NCI-H2081 (cell line): ENCODE measurements around the gene CD69.
"Not testable (repeated sequence)": the region's sequence is repeated elsewhere in the genome, so short reads cannot be mapped to it uniquely, and the experiment has no call there.

Experiments used
- DNase-seq, 2 experiments: peaks; one replicate each; lab custom pipeline; 2025; lab: John Stamatoyannopoulos, UW

The CD69 gene

DNA sequence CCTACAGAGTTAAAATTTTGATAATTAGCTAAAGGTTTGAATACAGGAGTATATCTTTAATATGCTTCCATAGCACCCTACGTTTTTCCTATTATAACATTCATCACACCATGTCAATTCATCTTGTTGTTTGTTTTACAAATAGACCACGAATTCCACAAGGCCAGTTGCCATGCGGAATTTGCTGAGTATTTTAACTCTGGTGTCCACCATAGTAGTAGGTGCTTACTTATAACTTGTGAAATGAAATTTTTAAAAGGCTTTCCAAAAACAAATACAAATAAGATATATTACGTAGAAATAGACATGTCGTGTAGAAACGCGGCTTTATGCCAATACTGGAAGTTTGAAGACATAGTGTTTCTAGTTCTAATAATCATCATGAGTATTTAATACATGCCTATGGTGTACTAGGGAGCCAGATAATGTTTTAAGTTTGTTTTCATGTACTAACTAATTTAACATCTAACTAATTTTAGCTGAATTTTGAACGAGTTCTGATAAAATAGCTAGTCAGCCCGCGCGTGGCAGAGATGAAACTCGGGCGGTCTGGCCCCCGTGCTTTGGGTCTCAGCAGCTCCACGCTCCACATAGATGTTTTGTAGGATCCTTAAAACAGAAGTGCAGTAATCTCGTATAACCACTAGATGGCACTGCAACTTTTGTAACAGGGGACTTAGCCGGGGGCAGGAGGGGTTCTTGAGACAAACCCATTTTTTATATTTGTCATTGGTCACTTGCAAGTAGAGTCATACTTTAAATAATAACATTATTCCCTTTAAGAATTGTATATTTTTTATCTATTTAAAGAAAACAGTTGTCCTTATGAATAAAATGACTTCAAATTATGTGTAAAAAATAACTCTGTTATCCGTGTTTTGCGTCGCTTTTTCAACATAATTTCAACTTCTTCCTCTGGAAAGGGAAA lies 10.2 kb downstream of the CD69 start:
- peak; percentile 38 to 61 for DNase-seq

GRCh38 chr12:9749640-9750039 lies 11.1 kb downstream of the CD69 start:
- DNase-seq, result no peak

- no peak for DNase-seq
Measured at GRCh38 chr12:9745199-9745598, 15.5 kb downstream of the CD69 start.

GRCh38 chr12:9742661-9743060 lies 18.0 kb downstream of the CD69 start:
- DNase-seq, result no peak

DNA sequence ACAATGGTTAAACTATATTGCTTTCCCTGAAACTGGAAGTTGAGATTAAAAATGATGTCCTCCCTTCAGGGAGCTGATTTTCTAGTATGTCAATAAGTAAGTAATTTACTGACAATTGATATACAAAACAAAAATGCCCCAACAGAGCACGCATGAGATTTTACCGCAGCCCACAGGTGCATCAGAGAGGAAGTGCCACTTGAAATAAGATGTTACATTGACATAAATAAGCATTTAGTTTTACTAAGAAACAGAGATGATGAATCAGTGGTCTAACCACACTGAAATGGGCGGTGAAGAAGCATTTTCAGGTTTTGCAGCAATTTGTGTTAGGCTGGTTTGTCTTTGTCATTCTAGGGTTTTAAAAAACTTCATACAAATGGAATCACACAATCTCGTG lies 19.0 kb downstream of the CD69 start:
- DNase-seq, result no peak

GRCh38 chr12:9740106-9740750 lies 20.5 kb downstream of the CD69 start:
- DNase-seq, result no peak

- not testable (repeated sequence) for DNase-seq
Measured at GRCh38 chr12:9739404-9740105, 21.1 kb downstream of the CD69 start.

DNA sequence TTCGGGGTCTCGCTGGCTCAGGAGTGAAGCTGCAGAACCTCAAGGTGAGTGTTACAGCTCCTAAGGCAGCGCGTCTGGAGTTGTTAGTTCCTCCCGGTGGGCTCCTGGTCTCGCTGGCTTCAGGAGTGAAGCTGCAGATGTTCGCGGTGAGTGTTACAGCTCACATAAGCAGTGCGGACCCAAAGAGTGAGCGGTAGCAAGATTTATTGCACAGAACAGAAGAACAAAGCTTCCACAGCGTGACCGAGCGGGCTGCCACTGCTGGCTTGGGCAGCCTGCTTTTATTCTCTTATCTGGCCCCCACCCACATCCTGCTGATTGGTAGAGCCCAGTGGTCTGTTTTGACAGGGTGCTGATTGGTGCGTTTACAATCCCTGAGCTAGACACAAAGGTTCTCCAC lies 21.8 kb downstream of the CD69 start:
- not testable (repeated sequence) for DNase-seq

DNA sequence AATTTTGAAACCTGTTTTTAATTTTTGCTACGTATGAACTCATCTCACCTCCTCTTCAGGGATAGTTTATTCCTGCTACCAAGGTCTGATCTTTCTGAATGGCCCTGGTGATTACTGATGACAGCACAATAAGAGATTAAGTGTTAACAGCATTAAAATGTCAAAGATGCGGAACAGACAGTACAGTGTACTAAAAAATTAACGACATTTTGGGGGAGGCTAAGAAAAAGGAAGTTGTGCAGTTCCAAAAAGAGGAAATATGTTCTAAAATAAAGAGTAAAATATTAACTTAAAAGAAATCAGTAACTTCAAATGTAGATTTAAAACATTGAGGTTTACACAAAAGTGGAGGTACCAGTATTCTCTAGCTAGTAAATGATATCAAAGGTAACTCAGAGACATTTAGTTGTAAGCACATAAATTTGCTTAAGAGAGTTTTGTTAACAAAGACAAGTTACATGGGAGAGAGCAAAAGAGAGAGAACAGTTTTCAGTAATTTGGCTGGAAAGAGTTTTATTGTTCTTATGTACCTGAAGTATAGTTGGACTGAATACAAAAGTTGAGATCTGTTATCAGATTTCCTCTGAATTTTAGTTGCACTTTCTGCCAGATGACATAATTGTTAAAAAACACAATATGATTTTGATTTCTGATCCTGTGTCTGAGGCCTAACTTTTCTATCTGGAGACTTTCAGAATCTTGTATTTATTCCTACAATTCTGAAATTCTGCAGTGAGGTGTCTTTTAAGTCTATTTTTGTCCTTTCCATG lies 23.6 kb downstream of the CD69 start:
- no peak for DNase-seq

GRCh38 chr12:9735601-9736000 lies 25.1 kb downstream of the CD69 start:
- no peak for DNase-seq

GRCh38 chr12:9732921-9733461 lies 27.7 kb downstream of the CD69 start, which contains the start of gene CLECL1:
TSS of gene CLECL1 (minus strand) at chr12:9733097.
- DNase-seq, result no peak

DNA sequence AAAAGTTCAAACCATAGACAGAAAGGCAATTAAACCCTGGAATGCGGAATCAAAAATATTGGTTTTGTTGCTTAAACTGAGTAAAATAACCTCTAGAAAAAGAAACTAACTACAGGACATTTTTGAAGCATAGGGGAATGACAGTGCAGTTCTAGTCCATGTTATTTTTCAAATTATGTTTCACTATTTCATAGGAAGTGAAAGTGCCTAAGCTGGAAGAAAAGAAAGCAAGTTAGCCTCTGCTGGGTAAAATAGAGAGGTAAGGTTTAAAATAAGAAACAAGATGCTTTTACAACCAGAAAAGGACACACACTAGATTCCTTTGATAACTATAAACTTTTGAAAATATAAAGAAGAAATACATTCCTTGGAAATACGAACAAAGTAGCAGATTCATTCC lies 28.9 kb downstream of the CD69 start:
- DNase-seq, result no peak

GRCh38 chr12:9731393-9731792 lies 29.3 kb downstream of the CD69 start:
- DNase-seq, result no peak

- no peak for DNase-seq
Measured at GRCh38 chr12:9730591-9730990, 30.1 kb downstream of the CD69 start.

- DNase-seq, result no peak
Measured at GRCh38 chr12:9730011-9730410, 30.7 kb downstream of the CD69 start.

GRCh38 chr12:9729082-9729481 lies 31.6 kb downstream of the CD69 start:
- DNase-seq, result no peak

DNA sequence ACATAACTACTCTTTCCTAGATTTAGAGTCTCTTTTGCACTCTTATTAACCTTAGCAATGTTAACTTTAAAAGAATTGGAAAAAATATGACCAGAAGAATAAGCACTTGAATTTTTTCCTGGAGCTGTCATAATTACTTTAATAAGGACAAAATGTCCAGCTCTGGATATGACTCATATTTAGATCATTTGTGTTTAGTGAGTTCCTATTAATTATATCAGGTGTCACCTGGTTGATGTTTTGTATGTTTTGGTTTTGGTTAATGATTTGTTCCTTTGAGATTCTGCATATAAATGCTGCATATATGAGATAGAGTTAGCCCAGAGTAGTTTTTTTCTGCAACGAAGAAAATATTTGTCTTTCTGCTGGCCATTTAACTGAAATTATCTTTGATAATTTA lies 32.9 kb downstream of the CD69 start:
- no peak for DNase-seq

DNA sequence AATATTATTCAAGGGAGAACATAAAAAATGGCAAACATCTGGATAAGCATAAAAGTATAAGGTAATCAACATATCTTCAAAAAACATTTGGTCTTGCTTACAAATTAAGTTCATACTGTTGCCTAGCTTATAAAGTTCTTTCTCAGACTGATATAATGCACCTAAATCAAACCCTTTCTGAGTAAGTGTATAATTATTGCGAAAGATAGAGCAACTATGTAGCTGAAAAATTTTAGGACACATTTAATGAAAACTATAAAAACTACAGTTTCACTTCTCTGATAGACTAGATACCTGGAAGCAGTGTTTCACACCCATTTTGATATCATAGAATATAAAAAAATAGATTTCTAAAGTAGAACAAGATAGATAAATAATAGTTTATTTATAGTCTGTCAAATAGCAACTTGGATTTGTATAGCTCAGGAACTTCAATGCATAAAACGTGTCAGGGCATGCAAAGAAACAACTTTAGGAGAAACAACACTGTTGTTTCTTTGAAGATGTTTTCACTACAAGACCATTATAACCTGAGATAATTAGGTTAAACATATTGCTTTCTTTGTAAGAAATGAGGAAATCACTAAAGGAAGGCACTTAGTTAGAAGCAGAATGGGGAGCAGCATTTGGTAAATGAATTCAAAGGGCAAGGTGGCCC lies 35.4 kb downstream of the CD69 start:
- DNase-seq, result no peak

DNA sequence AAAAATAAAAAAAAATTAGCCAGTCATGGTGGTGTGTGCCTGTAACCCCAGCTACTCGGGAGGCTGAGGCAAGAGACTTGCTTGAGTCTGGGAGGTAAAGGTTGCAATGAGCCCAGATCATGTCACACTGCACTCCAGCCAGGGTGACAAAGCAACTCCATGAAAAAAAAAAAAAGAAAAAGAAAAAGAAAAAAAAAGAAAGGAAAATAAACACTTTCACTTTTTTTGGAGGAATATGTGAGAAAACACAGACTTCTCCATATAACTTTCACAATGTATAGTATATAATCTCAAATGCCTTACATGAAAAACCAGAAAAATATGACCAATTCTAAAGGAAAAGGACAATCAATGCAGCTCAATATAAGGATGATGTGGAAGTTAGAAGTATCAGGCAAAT lies 36.7 kb downstream of the CD69 start:
- no peak for DNase-seq

DNA sequence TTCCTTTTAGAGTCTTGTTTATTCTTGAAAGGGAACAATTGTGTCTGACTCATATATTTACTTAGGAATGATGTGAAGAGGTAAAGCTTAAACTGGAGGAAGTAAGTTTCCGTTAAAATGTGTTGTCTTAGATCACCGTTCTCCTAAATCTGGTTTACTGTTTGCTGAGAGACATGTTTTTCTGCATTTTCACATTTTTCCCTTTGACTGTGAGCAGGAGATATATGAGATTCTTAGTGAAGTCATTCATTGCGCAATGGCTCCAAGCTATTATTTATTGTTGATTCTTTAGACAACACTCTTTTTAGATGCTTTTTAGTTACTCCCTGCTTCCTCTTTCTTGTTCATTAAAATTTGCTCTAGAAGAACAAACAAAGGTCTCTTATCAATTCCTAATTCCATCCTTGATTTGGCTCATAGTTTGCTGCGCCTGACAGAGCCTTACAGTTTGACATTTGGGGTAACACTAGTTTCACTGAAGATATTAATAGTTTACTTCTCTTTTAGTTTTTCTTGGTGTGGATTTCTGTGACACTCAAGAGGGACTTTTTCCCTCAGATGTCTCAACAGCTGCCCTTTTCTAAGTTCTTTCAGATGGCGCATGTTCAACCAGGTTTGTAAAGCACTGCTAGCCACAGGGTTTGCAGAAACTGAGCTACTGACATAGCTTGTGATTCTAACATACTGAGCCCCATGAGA lies 39.2 kb downstream of the CD69 start:
- no peak for DNase-seq

- DNase-seq, result no peak
Measured at GRCh38 chr12:9719790-9720189, 40.9 kb downstream of the CD69 start.
